A549 (cell line): ENCODE results near the gene SLC9A9. TPM values are rescaled to one million over a fixed set of nuclear protein-coding genes. Genes with fewer than 3 reads are reported as not detected.

ENCODE experiments used
- ATAC-seq, 2 experiments: fragments of 200-7000 bp in 1 of 2; fragments of >200 bp in 1 of 2; cut with Nextera tagmentation in 1 of 2; cut with Tn5 transposase in 1 of 2; 3 replicates each; pipeline versions ENCODE4 v1.8.0 to v1.9.1; 2018 to 2020; ENCODE audit warnings: mild to moderate bottlenecking in 1 of 2, moderate library complexity in 1 of 2
- CTCF ChIA-PET: fragments of 300-600 bp; sonication (Branson Sonifier 250); formaldehyde crosslinking; extraction: SDS; loops from one replicate; lab custom pipeline; 2021; ENCODE audit warnings: antibody characterized with exemption, inconsistent platforms; lab: Yijun Ruan, JAX
- POLR2A ChIA-PET: fragments of 350-600 bp; formaldehyde crosslinking; extraction: SDS; loops from one replicate; lab custom pipeline; 2021; ENCODE audit warnings: antibody characterized with exemption, inconsistent platforms; lab: Yijun Ruan, JAX
- DNase-seq, 2 experiments: peaks; one replicate each; pipeline versions ENCODE4 v3.0.0 to v3.0.0-alpha.2; 2011 to 2016; ENCODE audit warnings: low read depth in 1 of 2, low spot score in 1 of 2
- FAIRE-seq: peaks from 2 replicates; lab custom pipeline; 2011; peaks lifted over from hg19 to GRCh38; lab: Jason Lieb, UNC
- H3K27ac ChIP-seq, 2 experiments: fragments of >200 bp; sonication (Bioruptor Twin); formaldehyde crosslinking; 3 replicates each; pipeline ENCODE4 v1.5.1; 2016 to 2017
- H3K4me1 ChIP-seq: fragments of >200 bp; sonication (Bioruptor Twin); formaldehyde crosslinking; 3 replicates; pipeline ENCODE4 v1.6.1; 2016
- H3K4me2 ChIP-seq: fragments of >200 bp; sonication (Bioruptor Twin); formaldehyde crosslinking; 3 replicates; pipeline ENCODE4 v1.6.1; 2016
- H3K4me3 ChIP-seq: fragments of >200 bp; sonication (Bioruptor Twin); formaldehyde crosslinking; 3 replicates; pipeline ENCODE4 v1.5.1; 2016
- H3K9me3 ChIP-seq: fragments of >200 bp; sonication (Bioruptor Twin); formaldehyde crosslinking; 3 replicates; pipeline ENCODE4 v1.6.1; 2016
- BHLHE40 ChIP-seq: IDR thresholded peaks from 2 replicates; pipeline ENCODE4 v1.6.1; 2012; ENCODE audit warnings: low read depth, low read length, inconsistent platforms
- CBX2 ChIP-seq: fragments of 200-600 bp; sonication (generic); IDR thresholded peaks from 2 replicates; pipeline ENCODE4 v1.6.1; 2016; ENCODE audit warnings: low read depth, mild to moderate bottlenecking, borderline replicate concordance
- CHD2 ChIP-seq: fragments of 150-350 bp; IDR thresholded peaks from 2 replicates; pipeline ENCODE4 v1.6.1; 2014; ENCODE audit warnings: low read length; ENCODE audit not compliant: partially characterized antibody
- CTCF ChIP-seq: fragments of >200 bp; sonication (Bioruptor Twin); formaldehyde crosslinking; IDR thresholded peaks from 3 replicates; pipeline ENCODE4 v1.5.1; 2016
- EP300 ChIP-seq, 2 experiments: fragments of >200 bp; sonication (Bioruptor Twin); formaldehyde crosslinking; IDR thresholded peaks; 2 replicates in 1 of 2; 3 replicates in 1 of 2; pipeline ENCODE4 v1.6.1; 2016 to 2017
- ESRRA ChIP-seq: fragments of 150-350 bp; IDR thresholded peaks from 2 replicates; pipeline ENCODE4 v1.6.1; 2014; ENCODE audit warnings: mild to moderate bottlenecking, low read length, borderline replicate concordance
- HDAC2 ChIP-seq: fragments of 200-600 bp; sonication (generic); IDR thresholded peaks from 2 replicates; pipeline ENCODE4 v1.6.1; 2016
- HMGXB4 ChIP-seq: fragments of 250-450 bp; sonication (Bioruptor Pico); IDR thresholded peaks from 2 replicates; pipeline ENCODE4 v1.5.0; 2021; ENCODE audit warnings: mild to moderate bottlenecking, moderate library complexity, borderline replicate concordance
- HOXB13 ChIP-seq: fragments of 250-450 bp; sonication (Bioruptor Pico); IDR thresholded peaks from 2 replicates; pipeline ENCODE4 v1.5.0; 2020; ENCODE audit warnings: low read depth, mild to moderate bottlenecking, moderate library complexity
- JUN ChIP-seq, 2 experiments: fragments of >200 bp; sonication (Bioruptor Twin); formaldehyde crosslinking; IDR thresholded peaks; 2 replicates in 1 of 2; 3 replicates in 1 of 2; pipeline ENCODE4 v1.6.1; 2016 to 2017
- MAX ChIP-seq: IDR thresholded peaks from 2 replicates; pipeline ENCODE4 v1.6.1; 2012
- NFE2L2 ChIP-seq: fragments of 150-350 bp; conservative IDR thresholded peaks from 2 replicates; pipeline ENCODE4 v1.6.1; 2014; ENCODE audit warnings: low read length
- NPAS2 ChIP-seq: fragments of 250-450 bp; sonication (Bioruptor Pico); IDR thresholded peaks from 2 replicates; pipeline ENCODE4 v1.8.0; 2022; ENCODE audit warnings: mild to moderate bottlenecking, moderate library complexity, borderline replicate concordance
- PBX3 ChIP-seq: IDR thresholded peaks from 2 replicates; pipeline ENCODE4 v1.6.1; 2012
- RAD21 ChIP-seq, 2 experiments: fragments of >200 bp in 1 of 2; sonication (Bioruptor Twin) in 1 of 2; formaldehyde crosslinking in 1 of 2; IDR thresholded peaks in 1 of 2; conservative IDR thresholded peaks in 1 of 2; 2 replicates in 1 of 2; 3 replicates in 1 of 2; pipeline ENCODE4 v1.6.1; 2012 to 2018; ENCODE audit warnings: inconsistent platforms in 1 of 2
- RARB ChIP-seq: fragments of 250-450 bp; sonication (Bioruptor Pico); IDR thresholded peaks from 2 replicates; pipeline ENCODE4 v1.8.0; 2021; ENCODE audit warnings: mild to moderate bottlenecking, moderate library complexity
- RCOR1 ChIP-seq: fragments of 150-350 bp; IDR thresholded peaks from 2 replicates; pipeline ENCODE4 v1.6.1; 2014; ENCODE audit warnings: antibody characterized with exemption, low read length, low read depth
- REST ChIP-seq: fragments of 200-600 bp; sonication (generic); IDR thresholded peaks from 2 replicates; pipeline ENCODE4 v1.6.1; 2016; ENCODE audit warnings: antibody characterized with exemption, mild to moderate bottlenecking, moderate library complexity
- TP53 ChIP-seq: fragments of 250-450 bp; sonication (Bioruptor Pico); IDR thresholded peaks from 2 replicates; pipeline ENCODE4 v1.5.0; 2021; ENCODE audit warnings: mild to moderate bottlenecking, moderate library complexity
- ZNF302 ChIP-seq: fragments of 250-450 bp; sonication (Bioruptor Pico); IDR thresholded peaks from 2 replicates; pipeline ENCODE4 v1.9.0; 2021; ENCODE audit warnings: inconsistent platforms, mild to moderate bottlenecking, moderate library complexity
- WGBS: methylation state at CpG from one replicate; pipeline ENCODE4 v1.1.6; 2017; ENCODE audit errors: missing lambda C conversion rate; 5-methylcytosine and 5-hydroxymethylcytosine counted together
- polyA plus RNA-seq, 4 experiments: library from polyadenylated mRNA; depleted of rRNA in 3 of 4; stranded (reverse); fragments of >200 nt; fragmentation: RNase III in 1 of 4; extraction: RNeasy Plus Mini Kit Qiagen cat#74134 plus additional on column Dnase treatment in 1 of 4; gene quantifications; 2 replicates in 3 of 4; 3 replicates in 1 of 4; pipeline ENCODE4 v1.2.3, GENCODE V29; 2011 to 2017

Gene SLC9A9
- polyA plus RNA-seq, 2 of the 4 experiments (the other 2 are of a cell fraction) = 0.10 to 0.32 TPM

- no peak overlapping the region for H3K4me2 ChIP-seq
- TF ChIP-seq NPAS2 (CRISPR knock-in tag) (no peak), CHD2 (no peak), BHLHE40 (no peak), REST (no peak), HMGXB4 (no peak), RARB (CRISPR knock-in tag) (no peak), PBX3 (no peak), CTCF (no peak), NFE2L2 (no peak), HOXB13 (CRISPR knock-in tag) (no peak), RAD21 (conservative IDR thresholded peaks at IDR 0.05 in 1 of 2, IDR thresholded peaks at IDR 0.05 in 1 of 2) (no peak), TP53 (CRISPR knock-in tag) (no peak), EP300 (IDR thresholded peaks at IDR 0.05) (no peak), HDAC2 (no peak), ZNF302 (CRISPR knock-in tag) (no peak), MAX (no peak), JUN (IDR thresholded peaks at IDR 0.05) (no peak), ESRRA (no peak), RCOR1 (no peak), CBX2 (no peak)
- TF ChIP-seq, all 56 proteins: peak for 0
- ChIA-PET POLR2A (no interaction called here), CTCF (no interaction called here)
- WGBS = 35% methylated on average over 3 of the region's 3 CpGs
- no peaks in the 10 kb centered on the region for H3K4me1 ChIP-seq
- FAIRE-seq = no peak
- no peaks in the 10 kb centered on the region for H3K9me3 ChIP-seq
- H3K27ac ChIP-seq = no peak overlapping the region
- ATAC-seq = no peak
- no peak overlapping the region for H3K4me3 ChIP-seq
- no peak for DNase-seq
These were observed 252.7 kb downstream of the SLC9A9 start for GRCh38 chr3:143595456-143596077.
